Measurements from ENCODE around the gene MMP28.

GRCh38 chr17:35725802-35726126, 69.7 kb downstream of the MMP28 start:
- TF ChIP-seq FOXA1 (IDR thresholded peaks at IDR 0.05) (no peak), ARNT (IDR thresholded peaks at IDR 0.05) (no peak)
